GM23338 (cell line): ENCODE data around the gene ADIPOR2.

Experiments
- EZH2 ChIP-seq: fragments of 200-600 bp; sonication (generic); IDR thresholded peaks from one replicate; pipeline ENCODE4 v1.8.0; 2017; ENCODE audit warnings: antibody characterized with exemption, mild to moderate bottlenecking, low read depth; ENCODE audit not compliant: unreplicated experiment
- JUNB ChIP-seq: IDR thresholded peaks from one replicate; pipeline ENCODE4 v1.6.1; 2016; ENCODE audit warnings: antibody characterized with exemption; ENCODE audit not compliant: unreplicated experiment
- POLR2AphosphoS5 ChIP-seq: IDR thresholded peaks from 2 replicates; pipeline ENCODE4 v1.6.1; 2016; ENCODE audit warnings: antibody characterized with exemption, low read depth
- TF ChIP-seq, protein P1 (sequence below), 2 experiments: fragments of 200-600 bp in 1 of 2; sonication (generic) in 1 of 2; conservative IDR thresholded peaks; 2 replicates each; pipeline versions ENCODE4 v1.5.1 to v1.6.1; 2016 to 2017; ENCODE audit warnings: antibody characterized with exemption in 2 of 2, low read depth in 2 of 2, mild to moderate bottlenecking in 2 of 2, moderate library complexity in 1 of 2
- TF ChIP-seq, protein P2 (sequence below): IDR thresholded peaks from one replicate; pipeline ENCODE4 v1.6.1; 2018; ENCODE audit warnings: antibody characterized with exemption; ENCODE audit not compliant: unreplicated experiment
- TF ChIP-seq, protein P3 (sequence below): IDR thresholded peaks from 2 replicates; pipeline ENCODE4 v1.6.1; 2016; ENCODE audit warnings: antibody characterized with exemption

DNA sequence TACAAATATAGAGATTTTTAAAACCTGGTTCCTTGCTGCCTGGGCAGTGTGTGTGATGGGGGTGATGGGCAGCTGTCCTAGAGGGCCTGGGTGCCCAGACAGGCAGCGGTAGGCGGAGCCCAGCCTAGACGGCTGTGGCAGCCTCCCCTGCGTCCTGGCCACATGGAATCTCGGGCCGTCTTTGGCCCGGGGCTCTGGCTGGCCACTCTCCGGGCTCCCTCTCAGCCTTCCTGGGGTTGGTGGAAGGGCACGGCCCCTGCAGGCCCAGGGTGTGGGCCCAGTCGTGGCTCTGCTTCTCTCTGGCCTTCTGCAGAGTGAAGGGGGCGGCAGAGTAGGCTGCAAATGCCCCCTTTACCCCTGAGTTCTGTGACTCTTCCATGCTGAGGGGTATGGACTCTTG lies 131.8 kb downstream of the ADIPOR2 start:
- no peak for TF ChIP-seq JUNB
- TF ChIP-seq, protein P1, sequence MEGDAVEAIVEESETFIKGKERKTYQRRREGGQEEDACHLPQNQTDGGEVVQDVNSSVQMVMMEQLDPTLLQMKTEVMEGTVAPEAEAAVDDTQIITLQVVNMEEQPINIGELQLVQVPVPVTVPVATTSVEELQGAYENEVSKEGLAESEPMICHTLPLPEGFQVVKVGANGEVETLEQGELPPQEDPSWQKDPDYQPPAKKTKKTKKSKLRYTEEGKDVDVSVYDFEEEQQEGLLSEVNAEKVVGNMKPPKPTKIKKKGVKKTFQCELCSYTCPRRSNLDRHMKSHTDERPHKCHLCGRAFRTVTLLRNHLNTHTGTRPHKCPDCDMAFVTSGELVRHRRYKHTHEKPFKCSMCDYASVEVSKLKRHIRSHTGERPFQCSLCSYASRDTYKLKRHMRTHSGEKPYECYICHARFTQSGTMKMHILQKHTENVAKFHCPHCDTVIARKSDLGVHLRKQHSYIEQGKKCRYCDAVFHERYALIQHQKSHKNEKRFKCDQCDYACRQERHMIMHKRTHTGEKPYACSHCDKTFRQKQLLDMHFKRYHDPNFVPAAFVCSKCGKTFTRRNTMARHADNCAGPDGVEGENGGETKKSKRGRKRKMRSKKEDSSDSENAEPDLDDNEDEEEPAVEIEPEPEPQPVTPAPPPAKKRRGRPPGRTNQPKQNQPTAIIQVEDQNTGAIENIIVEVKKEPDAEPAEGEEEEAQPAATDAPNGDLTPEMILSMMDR (conservative IDR thresholded peaks at IDR 0.05; ENCODE audit: low read depth in 2 of 2), result no peak
- TF ChIP-seq EZH2, result no peak
- TF ChIP-seq, protein P2, sequence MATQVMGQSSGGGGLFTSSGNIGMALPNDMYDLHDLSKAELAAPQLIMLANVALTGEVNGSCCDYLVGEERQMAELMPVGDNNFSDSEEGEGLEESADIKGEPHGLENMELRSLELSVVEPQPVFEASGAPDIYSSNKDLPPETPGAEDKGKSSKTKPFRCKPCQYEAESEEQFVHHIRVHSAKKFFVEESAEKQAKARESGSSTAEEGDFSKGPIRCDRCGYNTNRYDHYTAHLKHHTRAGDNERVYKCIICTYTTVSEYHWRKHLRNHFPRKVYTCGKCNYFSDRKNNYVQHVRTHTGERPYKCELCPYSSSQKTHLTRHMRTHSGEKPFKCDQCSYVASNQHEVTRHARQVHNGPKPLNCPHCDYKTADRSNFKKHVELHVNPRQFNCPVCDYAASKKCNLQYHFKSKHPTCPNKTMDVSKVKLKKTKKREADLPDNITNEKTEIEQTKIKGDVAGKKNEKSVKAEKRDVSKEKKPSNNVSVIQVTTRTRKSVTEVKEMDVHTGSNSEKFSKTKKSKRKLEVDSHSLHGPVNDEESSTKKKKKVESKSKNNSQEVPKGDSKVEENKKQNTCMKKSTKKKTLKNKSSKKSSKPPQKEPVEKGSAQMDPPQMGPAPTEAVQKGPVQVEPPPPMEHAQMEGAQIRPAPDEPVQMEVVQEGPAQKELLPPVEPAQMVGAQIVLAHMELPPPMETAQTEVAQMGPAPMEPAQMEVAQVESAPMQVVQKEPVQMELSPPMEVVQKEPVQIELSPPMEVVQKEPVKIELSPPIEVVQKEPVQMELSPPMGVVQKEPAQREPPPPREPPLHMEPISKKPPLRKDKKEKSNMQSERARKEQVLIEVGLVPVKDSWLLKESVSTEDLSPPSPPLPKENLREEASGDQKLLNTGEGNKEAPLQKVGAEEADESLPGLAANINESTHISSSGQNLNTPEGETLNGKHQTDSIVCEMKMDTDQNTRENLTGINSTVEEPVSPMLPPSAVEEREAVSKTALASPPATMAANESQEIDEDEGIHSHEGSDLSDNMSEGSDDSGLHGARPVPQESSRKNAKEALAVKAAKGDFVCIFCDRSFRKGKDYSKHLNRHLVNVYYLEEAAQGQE, result no peak
- TF ChIP-seq POLR2AphosphoS5, result no peak
- TF ChIP-seq, protein P3, sequence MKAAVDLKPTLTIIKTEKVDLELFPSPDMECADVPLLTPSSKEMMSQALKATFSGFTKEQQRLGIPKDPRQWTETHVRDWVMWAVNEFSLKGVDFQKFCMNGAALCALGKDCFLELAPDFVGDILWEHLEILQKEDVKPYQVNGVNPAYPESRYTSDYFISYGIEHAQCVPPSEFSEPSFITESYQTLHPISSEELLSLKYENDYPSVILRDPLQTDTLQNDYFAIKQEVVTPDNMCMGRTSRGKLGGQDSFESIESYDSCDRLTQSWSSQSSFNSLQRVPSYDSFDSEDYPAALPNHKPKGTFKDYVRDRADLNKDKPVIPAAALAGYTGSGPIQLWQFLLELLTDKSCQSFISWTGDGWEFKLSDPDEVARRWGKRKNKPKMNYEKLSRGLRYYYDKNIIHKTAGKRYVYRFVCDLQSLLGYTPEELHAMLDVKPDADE, result no peak
